Thymus (tissue), 14 donors: ENCODE measurements around the gene TROAP. TPM values are rescaled to one million over a fixed set of nuclear protein-coding genes. Genes with fewer than 3 reads are reported as not detected.

Source experiments
- DNase-seq, 9 donors: peaks; one replicate each; pipeline ENCODE4 v3.0.0-alpha.2; 2013; ENCODE audit warnings: low spot score in 9 of 9, low read depth in 6 of 9, missing footprints in 1 of 9
- H3K27ac ChIP-seq, 2 donors: one replicate each; pipeline ENCODE4 v1.5.1; 2013; ENCODE audit warnings: control low read depth in 1 of 2, low read depth in 1 of 2, low read length in 1 of 2, mild to moderate bottlenecking in 1 of 2, moderate library complexity in 1 of 2
- H3K27me3 ChIP-seq, 2 donors: one replicate each; pipeline ENCODE4 v1.5.1; 2013; ENCODE audit warnings: low read length in 1 of 2; ENCODE audit not compliant: control insufficient read depth in 2 of 2, insufficient read depth in 1 of 2
- H3K36me3 ChIP-seq, 2 donors: one replicate each; pipeline ENCODE4 v1.5.1; 2013; ENCODE audit warnings: low read length in 1 of 2, mild to moderate bottlenecking in 1 of 2, moderate library complexity in 1 of 2; ENCODE audit not compliant: control insufficient read depth in 2 of 2, insufficient read depth in 2 of 2
- H3K4me1 ChIP-seq, 2 donors: one replicate each; pipeline ENCODE4 v1.5.1; 2013; ENCODE audit warnings: low read length in 2 of 2; ENCODE audit not compliant: control insufficient read depth in 2 of 2, insufficient read depth in 2 of 2
- H3K4me3 ChIP-seq, 2 donors: one replicate each; pipeline ENCODE4 v1.5.1; 2013; ENCODE audit warnings: low read length in 2 of 2, control low read depth in 1 of 2, mild to moderate bottlenecking in 1 of 2
- H3K9me3 ChIP-seq, 2 donors: one replicate each; pipeline ENCODE4 v1.5.1; 2013; ENCODE audit warnings: low read length in 1 of 2, mild to moderate bottlenecking in 1 of 2; ENCODE audit not compliant: control insufficient read depth in 2 of 2, insufficient read depth in 1 of 2
- WGBS: extraction: QIAGEN DNeasy Blood & Tissue Kit; methylation state at CpG from one replicate; pipeline ENCODE4 v1.1.7; 2013; 5-methylcytosine and 5-hydroxymethylcytosine counted together
- long read RNA-seq, 10 donors: transcript quantifications; one replicate each; lab custom pipeline, GENCODE V29; 2026
- polyA plus RNA-seq: library from polyadenylated mRNA; stranded (reverse); fragments of 200-250 nt; gene quantifications from one replicate; pipeline ENCODE4 v1.2.3, GENCODE V29; 2013
- total RNA-seq: library from RNA; stranded (reverse); fragments of 120-200 nt; gene quantifications from one replicate; pipeline ENCODE4 v1.2.4, GENCODE V29; 2013
- donor health status: healthy.

TROAP gene, protein sequence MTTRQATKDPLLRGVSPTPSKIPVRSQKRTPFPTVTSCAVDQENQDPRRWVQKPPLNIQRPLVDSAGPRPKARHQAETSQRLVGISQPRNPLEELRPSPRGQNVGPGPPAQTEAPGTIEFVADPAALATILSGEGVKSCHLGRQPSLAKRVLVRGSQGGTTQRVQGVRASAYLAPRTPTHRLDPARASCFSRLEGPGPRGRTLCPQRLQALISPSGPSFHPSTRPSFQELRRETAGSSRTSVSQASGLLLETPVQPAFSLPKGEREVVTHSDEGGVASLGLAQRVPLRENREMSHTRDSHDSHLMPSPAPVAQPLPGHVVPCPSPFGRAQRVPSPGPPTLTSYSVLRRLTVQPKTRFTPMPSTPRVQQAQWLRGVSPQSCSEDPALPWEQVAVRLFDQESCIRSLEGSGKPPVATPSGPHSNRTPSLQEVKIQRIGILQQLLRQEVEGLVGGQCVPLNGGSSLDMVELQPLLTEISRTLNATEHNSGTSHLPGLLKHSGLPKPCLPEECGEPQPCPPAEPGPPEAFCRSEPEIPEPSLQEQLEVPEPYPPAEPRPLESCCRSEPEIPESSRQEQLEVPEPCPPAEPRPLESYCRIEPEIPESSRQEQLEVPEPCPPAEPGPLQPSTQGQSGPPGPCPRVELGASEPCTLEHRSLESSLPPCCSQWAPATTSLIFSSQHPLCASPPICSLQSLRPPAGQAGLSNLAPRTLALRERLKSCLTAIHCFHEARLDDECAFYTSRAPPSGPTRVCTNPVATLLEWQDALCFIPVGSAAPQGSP
- total RNA-seq (22.1 TPM), polyA plus RNA-seq (12.4 TPM)
- long read RNA-seq, donor 1, partial matches to known transcripts = 0 of 1 reads
- long read RNA-seq, donor 1, other reads (novel, unspliced or antisense) = 0 of 1 reads
- long read RNA-seq, donor 2 = 0 reads
- long read RNA-seq, donor 3, transcript TROAP-207 (4 exons, 623 nt) = major isoform, 10 of 30 reads
- long read RNA-seq, donor 3, partial matches to known transcripts = 6 of 30 reads
- long read RNA-seq, donor 3, other reads (novel, unspliced or antisense) = 7 of 30 reads
- long read RNA-seq, donor 4, partial matches to known transcripts = 0 of 3 reads
- long read RNA-seq, donor 4, other reads (novel, unspliced or antisense) = 0 of 3 reads
- long read RNA-seq, donor 5, transcript TROAP-213 (3 exons, 778 nt) = major isoform, 5 of 18 reads
- long read RNA-seq, donor 5, partial matches to known transcripts = 6 of 18 reads
- long read RNA-seq, donor 5, other reads (novel, unspliced or antisense) = 0 of 18 reads
- long read RNA-seq, donor 6, transcript TROAP-207 (4 exons, 623 nt) = major isoform, 6 of 8 reads
- long read RNA-seq, donor 6, partial matches to known transcripts = 0 of 8 reads
- long read RNA-seq, donor 6, other reads (novel, unspliced or antisense) = 0 of 8 reads
- long read RNA-seq, donor 7, transcript TROAP-207 (4 exons, 623 nt) = major isoform, 7 of 14 reads
- long read RNA-seq, donor 7, partial matches to known transcripts = 0 of 14 reads
- long read RNA-seq, donor 7, other reads (novel, unspliced or antisense) = 0 of 14 reads
- long read RNA-seq, donor 8, partial matches to known transcripts = 0 of 3 reads
- long read RNA-seq, donor 8, other reads (novel, unspliced or antisense) = 0 of 3 reads
- long read RNA-seq, donor 9, transcript TROAP-213 (3 exons, 778 nt) = major isoform, 7 of 16 reads
- long read RNA-seq, donor 9, partial matches to known transcripts = 0 of 16 reads
- long read RNA-seq, donor 9, other reads (novel, unspliced or antisense) = 0 of 16 reads
- long read RNA-seq, donor 10, partial matches to known transcripts = 0 of 2 reads
- long read RNA-seq, donor 10, other reads (novel, unspliced or antisense) = 0 of 2 reads

DNA sequence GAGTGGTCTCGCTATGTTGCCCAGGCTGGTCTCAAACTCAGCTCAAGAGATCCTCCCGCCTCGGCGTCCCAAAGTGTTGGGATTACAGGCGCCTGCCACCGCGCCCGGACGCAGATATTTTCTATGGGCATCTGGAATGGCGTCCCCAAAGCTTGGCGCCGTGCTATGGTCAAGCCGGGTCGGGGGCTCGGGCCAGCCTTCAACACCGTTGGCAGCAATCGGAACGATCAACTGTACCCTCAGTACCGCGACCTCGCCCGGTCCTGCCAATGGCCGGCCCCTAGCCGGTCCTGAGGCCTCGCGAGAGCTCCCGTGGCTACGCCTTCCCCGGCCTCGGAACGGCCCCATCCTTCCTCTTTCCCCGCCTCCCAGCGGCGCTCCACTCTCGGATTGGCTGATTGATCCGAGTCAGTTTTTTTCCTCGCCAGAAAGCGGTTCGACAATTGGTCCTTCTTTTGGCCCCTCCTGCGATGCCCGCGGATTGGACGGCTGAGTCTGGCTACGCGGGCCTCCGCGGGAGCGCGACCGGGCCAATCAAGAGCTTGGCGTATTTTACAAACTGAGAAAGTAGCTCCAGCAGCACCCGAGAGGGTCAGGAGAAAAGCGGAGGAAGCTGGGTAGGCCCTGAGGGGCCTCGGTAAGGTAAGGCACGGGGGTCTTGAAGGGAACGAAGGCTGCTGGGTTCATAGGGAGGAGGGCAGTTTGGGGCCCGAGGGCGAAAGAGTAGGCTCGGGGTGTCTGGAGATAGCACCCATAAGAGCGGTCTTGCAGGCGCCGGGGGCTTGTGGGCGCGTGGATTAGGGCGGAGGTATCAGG is at the start of gene TROAP:
TROAP (plus strand) TSS at position 548 of the 816 bp plus-strand sequence. CDS start 354 bp downstream, outside the sequence.
- Histone ChIP-seq H3K4me3 (peak within 1 kb of the TSS; percentile 77 to 79), H3K9me3 (peaks cover 0 to 3% of the 10 kb centered on the region in 2 donors), H3K27ac (peak within 1 kb of the TSS; percentile 53 to 54), H3K4me1 (peaks cover 11 to 21% of the 10 kb centered on the region in 2 donors), H3K36me3 (peaks cover 19 to 25% of the 10 kb centered on the region in 2 donors), H3K27me3 (peaks cover 0 to 3% of the 10 kb centered on the region in 2 donors)
- peak; percentile 94 to 100 (median 97) for DNase-seq
- WGBS = under 1% methylated on average over 65 of the region's 65 CpGs

DNA sequence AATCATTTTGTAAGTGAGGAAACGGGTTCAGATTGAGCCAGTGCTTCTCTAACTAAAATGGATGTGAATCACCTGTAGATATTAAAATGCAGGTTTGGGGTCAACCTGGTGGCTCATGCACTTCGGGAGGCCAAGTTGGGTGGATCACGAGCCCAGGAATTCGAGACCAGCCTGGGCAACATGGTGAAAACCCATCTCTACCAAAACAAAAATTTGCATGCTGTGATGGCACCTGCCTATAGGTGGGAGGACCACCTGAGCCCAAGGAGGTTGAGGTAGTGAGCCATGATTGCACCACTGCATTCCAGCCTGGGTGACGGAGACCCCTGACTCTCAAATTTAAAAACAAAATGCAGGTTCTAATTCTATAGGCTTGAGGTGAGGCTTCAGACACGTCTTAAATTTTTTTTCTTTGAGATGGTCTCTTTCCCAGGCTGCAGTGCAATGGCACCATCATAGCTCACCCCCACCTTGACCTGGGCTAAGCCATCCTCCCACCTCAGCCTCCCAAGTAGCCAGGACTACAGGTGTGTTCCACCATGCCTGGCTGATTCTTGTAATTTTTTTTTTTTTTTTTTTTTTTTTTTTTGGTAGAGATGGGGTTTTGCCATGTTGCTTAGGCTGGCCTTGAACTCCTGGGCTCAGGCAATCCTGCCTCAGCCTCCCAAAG is 49.2 kb upstream of the TROAP start:
- H3K36me3 ChIP-seq = peaks cover 42 to 45% of the 10 kb centered on the region in 2 donors
- DNase-seq = no peak
- peaks cover 0 to 7% of the 10 kb centered on the region in 2 donors for H3K27me3 ChIP-seq
- WGBS = 98% methylated on average over 6 of the region's 6 CpGs
- H3K4me1 ChIP-seq = no peaks in the 10 kb centered on the region
- no peak overlapping the region for H3K4me3 ChIP-seq
- H3K27ac ChIP-seq = no peak overlapping the region
- no peaks in the 10 kb centered on the region for H3K9me3 ChIP-seq

DNA sequence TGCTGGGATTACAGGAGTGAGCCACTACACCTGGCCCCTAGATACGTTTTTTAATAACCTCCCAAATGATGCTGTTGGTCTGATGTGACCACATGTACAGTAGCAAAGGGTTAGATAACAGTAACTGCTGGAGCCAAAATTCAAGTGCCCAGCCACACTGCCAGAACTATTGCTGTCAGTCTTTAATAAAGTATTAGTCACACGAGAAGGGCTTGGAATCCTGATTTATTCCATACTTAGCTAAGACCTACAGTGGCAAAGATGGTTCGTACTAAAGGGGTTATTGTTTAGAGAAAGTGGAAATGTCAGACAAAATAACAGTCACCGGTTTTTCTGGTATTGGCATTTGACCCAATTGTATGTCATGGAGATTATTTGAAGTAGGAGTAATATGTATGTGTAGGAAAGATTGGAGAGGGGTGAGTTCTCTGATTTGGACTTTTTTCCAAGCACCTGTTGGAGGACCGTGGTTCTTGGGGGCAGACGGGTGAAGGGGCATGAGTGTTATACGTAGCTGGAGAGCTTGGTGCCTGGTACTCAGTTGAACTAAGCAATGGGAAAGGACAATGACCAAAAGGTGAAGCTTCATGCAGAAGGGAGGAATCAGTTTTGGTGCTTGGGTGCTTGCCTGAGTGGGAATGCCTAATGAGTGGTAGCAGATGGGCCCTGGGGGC is 48.5 kb upstream of the TROAP start:
- WGBS = 99% methylated on average over 7 of the region's 7 CpGs
- H3K36me3 ChIP-seq = peaks cover 36 to 39% of the 10 kb centered on the region in 2 donors

DNA sequence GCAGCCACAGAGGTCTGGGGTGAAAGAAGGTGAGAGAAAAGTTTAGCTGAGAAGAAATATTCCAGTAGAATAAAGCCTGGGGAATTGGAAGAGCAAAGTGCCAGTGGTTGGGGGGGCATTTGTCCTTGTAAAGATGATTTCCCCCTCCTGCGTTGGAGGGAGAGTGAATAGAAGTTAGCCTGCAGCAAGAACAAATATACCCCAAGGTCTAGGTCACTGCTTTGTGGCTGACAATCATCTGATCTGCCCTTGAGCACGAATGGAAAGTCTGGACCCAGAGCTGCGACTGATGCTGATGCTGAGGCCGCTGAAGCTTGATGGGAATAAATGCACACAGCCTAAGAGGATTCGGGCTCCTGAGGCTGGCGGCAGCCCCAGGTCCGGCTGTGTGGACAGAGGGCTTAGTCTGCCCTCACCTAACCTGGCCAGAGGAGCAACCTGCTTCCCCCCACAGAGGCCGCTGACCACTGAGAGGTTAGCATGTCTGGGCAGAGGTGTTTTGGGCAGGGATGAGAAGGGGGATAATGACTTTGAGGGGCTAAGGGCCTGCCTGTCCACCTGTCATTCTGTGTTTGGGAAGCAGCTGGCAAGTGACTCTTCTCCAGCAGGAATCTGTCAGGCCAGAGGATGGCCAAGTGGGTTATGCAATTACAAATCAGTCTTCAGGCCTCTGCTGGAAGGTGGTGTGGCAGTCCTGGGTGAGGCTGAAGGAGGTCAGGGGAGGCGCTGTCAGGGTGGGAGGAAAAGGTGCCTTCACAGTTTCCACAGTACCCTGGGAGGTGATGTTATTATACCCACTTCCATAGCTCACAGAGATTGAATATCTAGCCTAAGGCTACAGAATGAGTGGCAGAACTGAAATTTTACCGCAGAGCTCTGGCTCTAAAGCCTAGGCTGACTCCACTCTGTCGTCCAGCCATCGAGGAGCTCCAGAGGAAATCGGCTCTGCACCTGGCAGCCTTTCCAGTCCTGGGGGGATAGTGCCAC is 46.5 kb upstream of the TROAP start:
- DNase-seq = no peak
- Histone ChIP-seq H3K4me1 (no peaks in the 10 kb centered on the region), H3K27ac (no peak overlapping the region), H3K9me3 (no peaks in the 10 kb centered on the region), H3K36me3 (peaks cover 17 to 19% of the 10 kb centered on the region in 2 donors), H3K4me3 (no peak overlapping the region), H3K27me3 (peaks cover 0 to 19% of the 10 kb centered on the region in 2 donors)
- WGBS = 97% methylated on average over 13 of the region's 13 CpGs

More for the DNA sequence above, 48.5 kb upstream of the TROAP start:
- no peak overlapping the region for H3K4me3 ChIP-seq
- H3K9me3 ChIP-seq = no peaks in the 10 kb centered on the region
- H3K27ac ChIP-seq = no peak overlapping the region
- no peak for DNase-seq
- H3K27me3 ChIP-seq = peaks cover 0 to 8% of the 10 kb centered on the region in 2 donors
- H3K4me1 ChIP-seq = no peaks in the 10 kb centered on the region

DNA sequence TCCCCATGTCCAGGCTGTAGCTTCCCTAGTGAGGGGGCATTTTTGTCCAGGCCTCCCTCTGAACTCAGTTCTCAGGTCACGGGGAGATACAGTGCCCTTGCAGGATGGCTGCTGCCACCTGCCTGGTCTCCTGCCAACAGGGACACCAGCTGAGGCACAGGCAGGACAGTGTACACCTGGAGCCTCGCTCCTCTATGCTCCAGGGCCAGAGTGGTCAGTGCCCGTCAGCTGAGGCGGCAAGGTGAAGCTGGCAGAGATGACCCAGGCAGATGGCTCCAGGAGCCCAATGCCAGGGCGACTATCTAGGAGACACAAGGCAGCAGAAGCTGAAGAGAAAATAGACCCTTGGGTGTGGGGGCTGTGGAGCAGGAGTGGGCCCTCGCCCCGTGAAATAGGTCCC is 45.6 kb upstream of the TROAP start:
- Histone ChIP-seq H3K9me3 (no peaks in the 10 kb centered on the region), H3K36me3 (peaks cover 15 to 16% of the 10 kb centered on the region in 2 donors), H3K4me3 (no peak overlapping the region), H3K27ac (no peak overlapping the region), H3K4me1 (no peaks in the 10 kb centered on the region), H3K27me3 (peaks cover 0 to 25% of the 10 kb centered on the region in 2 donors)
- WGBS = 98% methylated on average over 7 of the region's 7 CpGs
- no peak for DNase-seq

DNA sequence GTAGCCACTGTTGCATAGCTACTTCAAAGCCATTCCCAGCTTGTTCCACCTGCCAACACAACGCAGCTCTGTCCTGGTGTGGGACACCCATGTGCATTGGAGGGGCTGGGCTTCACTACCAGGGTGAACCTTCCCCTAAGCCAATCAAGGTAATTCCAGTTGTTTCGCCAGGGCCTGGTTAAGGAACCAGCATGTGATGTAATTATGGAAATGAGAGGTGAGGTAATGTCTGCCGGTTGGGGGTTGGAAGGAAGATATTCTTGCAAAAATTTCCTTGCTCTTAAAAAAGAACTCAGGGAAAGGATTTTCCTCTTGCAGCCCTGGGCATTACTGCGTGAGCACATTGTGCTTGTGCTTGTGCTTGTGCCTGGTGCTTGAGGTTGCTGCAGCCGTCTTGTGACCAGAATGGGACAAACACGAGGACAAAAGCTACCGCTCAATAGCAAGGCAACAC is 43.3 kb upstream of the TROAP start:
- Histone ChIP-seq H3K4me3 (no peak overlapping the region), H3K9me3 (no peaks in the 10 kb centered on the region), H3K27ac (no peak overlapping the region), H3K4me1 (no peaks in the 10 kb centered on the region), H3K27me3 (peaks cover 0 to 40% of the 10 kb centered on the region in 2 donors), H3K36me3 (no peaks in the 10 kb centered on the region)
- WGBS = 90% methylated on average over 7 of the region's 7 CpGs
- DNase-seq = no peak
